GM12864 (cell line): ENCODE measurements around the gene NKPD1.
"Not testable (repeated sequence)": the region's sequence is repeated elsewhere in the genome, so short reads cannot be mapped to it uniquely, and the experiment has no call there.

Experiments
- DNase-seq: peaks from one replicate; pipeline ENCODE4 v3.0.0-alpha.2; 2011; ENCODE audit warnings: low read depth
- H3K4me3 ChIP-seq: 2 replicates; pipeline ENCODE4 v1.5.1; 2011; ENCODE audit warnings: mild to moderate bottlenecking, low read depth, low read length, control low read depth
- TF ChIP-seq, protein P1 (sequence below): IDR thresholded peaks from 2 replicates; pipeline ENCODE4 v1.5.1; 2011; ENCODE audit warnings: low read depth, mild to moderate bottlenecking, moderate library complexity, low read length, control low read depth, inconsistent platforms; ENCODE audit errors: missing control alignments

Gene NKPD1

DNA sequence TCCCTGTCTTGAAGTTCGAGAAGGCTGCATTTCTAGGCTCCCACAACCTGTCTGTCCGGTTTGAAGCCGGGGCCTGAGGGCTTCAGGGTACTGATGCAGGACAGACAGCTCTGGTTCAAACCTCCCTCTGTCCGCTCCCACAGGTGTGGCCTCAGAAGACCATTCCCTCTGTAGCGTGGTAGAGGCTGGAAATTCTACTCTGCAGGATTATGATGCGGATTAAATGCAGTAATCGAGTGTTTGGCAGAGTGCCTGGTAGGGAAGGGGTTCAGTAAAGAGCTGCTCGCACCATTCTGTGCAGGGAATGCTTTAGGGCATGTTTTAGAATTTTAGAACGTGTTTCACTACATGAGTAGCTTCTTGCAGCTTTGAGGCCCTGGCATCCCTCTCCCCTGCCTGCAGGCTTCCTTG is 37.3 kb downstream of the NKPD1 start:
- DNase-seq: no peak
- H3K4me3 ChIP-seq: no peak overlapping the region
- TF ChIP-seq, protein P1, sequence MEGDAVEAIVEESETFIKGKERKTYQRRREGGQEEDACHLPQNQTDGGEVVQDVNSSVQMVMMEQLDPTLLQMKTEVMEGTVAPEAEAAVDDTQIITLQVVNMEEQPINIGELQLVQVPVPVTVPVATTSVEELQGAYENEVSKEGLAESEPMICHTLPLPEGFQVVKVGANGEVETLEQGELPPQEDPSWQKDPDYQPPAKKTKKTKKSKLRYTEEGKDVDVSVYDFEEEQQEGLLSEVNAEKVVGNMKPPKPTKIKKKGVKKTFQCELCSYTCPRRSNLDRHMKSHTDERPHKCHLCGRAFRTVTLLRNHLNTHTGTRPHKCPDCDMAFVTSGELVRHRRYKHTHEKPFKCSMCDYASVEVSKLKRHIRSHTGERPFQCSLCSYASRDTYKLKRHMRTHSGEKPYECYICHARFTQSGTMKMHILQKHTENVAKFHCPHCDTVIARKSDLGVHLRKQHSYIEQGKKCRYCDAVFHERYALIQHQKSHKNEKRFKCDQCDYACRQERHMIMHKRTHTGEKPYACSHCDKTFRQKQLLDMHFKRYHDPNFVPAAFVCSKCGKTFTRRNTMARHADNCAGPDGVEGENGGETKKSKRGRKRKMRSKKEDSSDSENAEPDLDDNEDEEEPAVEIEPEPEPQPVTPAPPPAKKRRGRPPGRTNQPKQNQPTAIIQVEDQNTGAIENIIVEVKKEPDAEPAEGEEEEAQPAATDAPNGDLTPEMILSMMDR: no peak

- TF ChIP-seq, protein P1: no peak
- no peak overlapping the region for H3K4me3 ChIP-seq
- DNase-seq: no peak
Observed at GRCh38 chr19:45122832-45123231, 38.0 kb downstream of the NKPD1 start.

DNA sequence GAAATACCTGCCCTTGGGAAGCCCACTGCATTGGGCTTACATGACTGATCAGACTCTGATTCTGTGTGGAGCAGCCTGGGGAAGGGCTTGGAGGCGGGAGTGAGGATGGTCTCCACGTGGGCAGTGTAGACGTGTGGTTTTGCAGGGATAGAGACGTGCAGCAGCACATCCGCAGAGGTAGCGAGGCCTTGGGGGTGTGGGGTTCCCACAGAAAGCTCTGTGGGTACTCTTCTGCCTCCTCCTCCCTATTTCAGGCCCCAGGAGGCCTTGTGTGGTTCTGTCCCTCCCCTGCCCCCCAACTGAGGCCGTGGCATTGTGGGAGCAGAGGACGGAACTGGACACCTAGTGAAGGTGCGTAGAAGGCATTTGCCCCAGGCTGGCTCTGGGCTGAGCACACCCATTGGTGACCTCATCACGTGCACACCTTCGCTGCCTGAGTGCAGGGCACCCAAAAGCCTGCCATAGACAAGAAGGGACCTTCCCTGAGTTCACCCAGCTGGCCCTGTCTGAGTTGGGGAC is 38.9 kb downstream of the NKPD1 start:
- DNase-seq: no peak
- H3K4me3 ChIP-seq: no peak overlapping the region
- TF ChIP-seq, protein P1: no peak

DNA sequence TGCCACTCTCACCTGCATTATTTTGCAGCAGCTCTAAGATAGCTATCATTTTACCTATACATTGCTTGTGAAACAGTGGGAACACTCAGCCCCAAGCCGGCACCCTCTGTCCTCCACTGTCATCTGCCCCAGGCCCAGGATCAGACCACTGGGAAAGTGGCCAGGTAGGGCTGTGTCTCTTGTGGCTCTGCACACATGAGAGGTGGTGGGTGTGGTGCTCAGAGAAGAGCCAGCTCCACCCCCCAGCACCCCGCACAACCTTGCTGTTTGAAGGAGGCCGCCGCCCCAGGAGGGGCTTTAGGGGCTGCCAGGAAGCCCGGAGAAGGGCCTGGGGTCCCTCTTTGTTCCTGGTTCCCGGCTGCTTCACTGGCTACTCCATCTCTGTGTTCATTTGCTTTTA is 41.2 kb downstream of the NKPD1 start:
- no peak for DNase-seq
- H3K4me3 ChIP-seq: no peak overlapping the region
- TF ChIP-seq, protein P1: no peak

- H3K4me3 ChIP-seq: peak overlapping the region; percentile 1; the same call in 1 of the 2 replicates
- not testable (repeated sequence) for DNase-seq
Observed at GRCh38 chr19:45118591-45119355, 42.0 kb downstream of the NKPD1 start.

- H3K4me3 ChIP-seq: peak overlapping the region; percentile 1; the same call in 1 of the 2 replicates
- TF ChIP-seq, protein P1: no peak
- no peak for DNase-seq
Observed at GRCh38 chr19:45118106-45118505, 42.7 kb downstream of the NKPD1 start.

DNA sequence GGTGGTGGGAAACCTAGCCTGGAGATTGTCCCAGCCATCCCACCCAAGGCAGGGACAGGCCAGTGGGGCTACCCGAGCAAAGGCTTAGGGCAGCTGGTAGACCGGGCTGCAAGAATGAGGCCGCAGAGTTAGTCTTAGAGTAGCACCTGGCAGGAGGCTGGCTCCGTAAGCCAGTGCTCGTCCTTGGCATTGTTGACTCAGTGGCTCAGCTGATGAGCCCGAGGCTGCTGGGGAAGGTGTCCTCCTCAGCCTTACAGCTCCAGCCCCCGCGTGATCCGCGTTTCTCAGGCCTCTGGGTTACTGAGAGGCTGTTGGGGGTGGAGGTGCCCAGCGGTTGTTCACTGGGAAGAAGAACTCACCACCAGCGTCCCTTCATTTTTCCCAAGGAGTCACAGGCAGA is 43.1 kb downstream of the NKPD1 start:
- DNase-seq: no peak
- TF ChIP-seq, protein P1: no peak
- H3K4me3 ChIP-seq: no peak overlapping the region
